ENCODE measurements around the gene RABGAP1L. TPM values are rescaled to one million over a fixed set of nuclear protein-coding genes. Genes with fewer than 3 reads are reported as not detected.
"Not testable (repeated sequence)": the region's sequence is repeated elsewhere in the genome, so short reads cannot be mapped to it uniquely, and the experiment has no call there.

The RABGAP1L gene
- total RNA-seq, 2 experiments from 2014 or later: 47.4 to 53.3 TPM

DNA sequence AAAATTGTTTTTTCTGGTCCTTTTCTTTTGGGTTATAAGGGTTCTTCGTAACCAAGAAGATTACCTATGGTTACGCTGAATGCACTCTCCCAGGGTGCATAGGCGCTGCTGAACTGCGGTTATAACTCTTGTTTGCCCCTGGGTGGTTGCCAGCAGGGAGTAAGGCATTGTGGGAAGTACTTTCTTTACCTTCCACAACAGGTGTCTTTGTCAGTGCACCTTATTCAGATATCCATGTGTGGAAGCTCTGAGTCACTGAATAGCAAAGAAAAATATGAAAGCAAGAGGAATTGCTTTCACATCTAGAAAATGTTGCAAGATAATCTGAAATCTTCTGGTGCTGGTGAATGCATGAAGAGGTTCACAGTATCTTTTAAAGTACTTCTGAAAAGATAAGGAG lies 716.0 kb downstream of the RABGAP1L start:
- peak; percentile 13 for DNase-seq
- no peak overlapping the region for H3K27ac Mint-ChIP-seq
- H3K27me3 Mint-ChIP-seq: no peaks in the 10 kb centered on the region
- POLR2A ChIA-PET: no interaction called here
- H3K4me3 Mint-ChIP-seq: peak overlapping the region; percentile 31
- no peaks in the 10 kb centered on the region for H3K9me3 Mint-ChIP-seq
- CTCF ChIA-PET: no interaction called here
- H3K4me1 Mint-ChIP-seq: peaks cover 16% of the 10 kb centered on the region
- no peaks in the 10 kb centered on the region for H3K36me3 Mint-ChIP-seq (ENCODE audit: low read depth)

- Mint-ChIP-seq H3K36me3 (ENCODE audit: low read depth) (no peaks in the 10 kb centered on the region), H3K9me3 (no peaks in the 10 kb centered on the region), H3K4me3 (peak overlapping the region; percentile 52), H3K27ac (peak overlapping the region; percentile 67), H3K27me3 (no peaks in the 10 kb centered on the region), H3K4me1 (peaks cover 16% of the 10 kb centered on the region)
- no peak for DNase-seq
- ChIA-PET CTCF (interaction anchor here (1.9 kb wide), 1 partner anchor 11 kb away, joined by 5 read pairs; no protein-coding TSS in a partner anchor), POLR2A (interaction anchor here (0.7 kb wide), 1 partner anchor 441 kb away, joined by 4 read pairs; no protein-coding TSS in a partner anchor)
These were observed 717.9 kb downstream of the RABGAP1L start for GRCh38 chr1:174877208-174877673.

- no peak overlapping the region for H3K4me3 Mint-ChIP-seq
- no peak for DNase-seq
- H3K27me3 Mint-ChIP-seq: no peaks in the 10 kb centered on the region
- ChIA-PET POLR2A (no interaction called here), CTCF (no interaction called here)
- H3K27ac Mint-ChIP-seq: no peak overlapping the region
- H3K36me3 Mint-ChIP-seq (ENCODE audit: low read depth): no peaks in the 10 kb centered on the region
- no peaks in the 10 kb centered on the region for H3K9me3 Mint-ChIP-seq
- peaks cover 8% of the 10 kb centered on the region for H3K4me1 Mint-ChIP-seq
These were observed 720.9 kb downstream of the RABGAP1L start for GRCh38 chr1:174880171-174880570.

GRCh38 chr1:174883409-174883808 lies 724.1 kb downstream of the RABGAP1L start:
- H3K4me3 Mint-ChIP-seq: no peak overlapping the region
- no peaks in the 10 kb centered on the region for H3K27me3 Mint-ChIP-seq
- H3K4me1 Mint-ChIP-seq: no peaks in the 10 kb centered on the region
- ChIA-PET CTCF (no interaction called here), POLR2A (no interaction called here)
- H3K36me3 Mint-ChIP-seq (ENCODE audit: low read depth): no peaks in the 10 kb centered on the region
- no peak for DNase-seq
- H3K9me3 Mint-ChIP-seq: no peaks in the 10 kb centered on the region
- no peak overlapping the region for H3K27ac Mint-ChIP-seq

- Mint-ChIP-seq H3K27ac (no peak overlapping the region), H3K4me1 (no peaks in the 10 kb centered on the region), H3K36me3 (ENCODE audit: low read depth) (no peaks in the 10 kb centered on the region), H3K9me3 (no peaks in the 10 kb centered on the region), H3K27me3 (no peaks in the 10 kb centered on the region), H3K4me3 (no peak overlapping the region)
- POLR2A ChIA-PET: no interaction called here
- DNase-seq: no peak
- CTCF ChIA-PET: interaction anchor here (1.4 kb wide), 1 partner anchor 10 kb away, joined by 4 read pairs; no protein-coding TSS in a partner anchor
These were observed 724.7 kb downstream of the RABGAP1L start for GRCh38 chr1:174884038-174884437.

DNA sequence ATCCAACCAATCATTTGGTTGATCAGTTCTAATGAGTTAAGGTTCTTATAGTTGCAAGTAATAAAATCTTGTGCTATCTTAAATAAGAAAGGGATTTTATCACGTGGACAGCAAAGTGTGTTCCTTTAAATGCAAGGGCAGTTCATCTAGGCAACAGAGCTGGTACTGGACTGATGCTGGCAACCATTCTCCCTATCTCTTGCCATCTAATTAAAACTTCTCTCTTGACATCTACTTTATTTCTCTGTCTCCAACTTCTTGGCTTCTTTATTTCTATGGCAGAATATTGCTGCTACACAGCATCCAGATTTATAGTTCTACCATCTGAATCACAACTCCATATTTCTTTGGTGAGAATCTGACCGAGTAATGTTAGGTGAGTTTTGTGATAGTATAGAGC lies 725.2 kb downstream of the RABGAP1L start:
- DNase-seq: no peak
- no peaks in the 10 kb centered on the region for H3K36me3 Mint-ChIP-seq (ENCODE audit: low read depth)
- H3K4me3 Mint-ChIP-seq: no peak overlapping the region
- no peaks in the 10 kb centered on the region for H3K9me3 Mint-ChIP-seq
- H3K4me1 Mint-ChIP-seq: no peaks in the 10 kb centered on the region
- H3K27ac Mint-ChIP-seq: no peak overlapping the region
- ChIA-PET POLR2A (no interaction called here), CTCF (interaction anchor here (1.4 kb wide), 1 partner anchor 9 kb away, joined by 4 read pairs; no protein-coding TSS in a partner anchor)
- no peaks in the 10 kb centered on the region for H3K27me3 Mint-ChIP-seq

GRCh38 chr1:174890024-174890423 lies 730.7 kb downstream of the RABGAP1L start:
- Mint-ChIP-seq H3K27ac (no peak overlapping the region), H3K9me3 (no peaks in the 10 kb centered on the region), H3K4me1 (peaks cover 8% of the 10 kb centered on the region), H3K4me3 (no peak overlapping the region), H3K36me3 (ENCODE audit: low read depth) (peaks cover 6% of the 10 kb centered on the region), H3K27me3 (no peaks in the 10 kb centered on the region)
- POLR2A ChIA-PET: no interaction called here
- CTCF ChIA-PET: no interaction called here
- no peak for DNase-seq

- Mint-ChIP-seq H3K9me3 (no peaks in the 10 kb centered on the region), H3K27ac (no peak overlapping the region), H3K36me3 (ENCODE audit: low read depth) (peaks cover 9% of the 10 kb centered on the region), H3K4me3 (no peak overlapping the region), H3K4me1 (peaks cover 8% of the 10 kb centered on the region), H3K27me3 (no peaks in the 10 kb centered on the region)
- ChIA-PET CTCF (interaction anchor here (0.6 kb wide), 1 partner anchor 32 kb away, joined by 3 read pairs; no protein-coding TSS in a partner anchor), POLR2A (no interaction called here)
- no peak for DNase-seq
These were observed 732.7 kb downstream of the RABGAP1L start for GRCh38 chr1:174892016-174892415.

DNA sequence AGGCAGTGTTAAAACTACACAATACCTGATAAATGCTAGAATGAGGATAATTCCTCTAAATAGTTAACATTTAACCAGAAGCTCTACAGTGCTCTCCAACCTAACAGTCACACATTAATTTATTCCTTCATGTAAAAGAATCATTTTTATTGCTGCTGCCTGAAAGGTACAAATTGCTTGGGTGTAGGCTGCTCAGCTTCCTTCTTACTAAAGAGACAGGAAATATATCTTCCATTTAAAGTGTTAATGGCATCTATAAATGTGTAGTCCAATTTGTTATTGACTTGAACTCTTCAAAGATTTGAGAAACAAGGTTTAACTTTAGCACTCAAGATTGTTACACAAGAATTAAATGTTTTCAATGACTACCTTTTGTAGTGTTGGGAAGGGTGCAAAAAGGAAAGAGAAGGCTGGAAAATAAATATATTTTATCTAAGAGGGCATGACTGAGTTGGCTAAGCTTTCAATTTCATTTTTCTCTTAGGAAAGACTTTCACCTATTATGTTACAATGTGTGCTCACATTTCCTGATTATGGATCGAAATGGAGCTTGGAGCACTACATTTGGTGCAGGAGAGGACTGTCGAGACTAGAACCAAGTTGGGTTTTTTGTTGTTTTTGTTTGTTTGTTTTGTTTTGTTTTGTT lies 734.9 kb downstream of the RABGAP1L start:
- Mint-ChIP-seq H3K27ac (peak overlapping the region; percentile 25), H3K9me3 (peaks cover 4% of the 10 kb centered on the region), H3K4me3 (no peak overlapping the region), H3K4me1 (peaks cover 8% of the 10 kb centered on the region), H3K27me3 (no peaks in the 10 kb centered on the region), H3K36me3 (ENCODE audit: low read depth) (peaks cover 10% of the 10 kb centered on the region)
- CTCF ChIA-PET: interaction anchor here (1.4 to 1.6 kb wide), 2 partner anchors 8 to 10 kb away, joined by 4 to 5 read pairs; no protein-coding TSS in a partner anchor
- POLR2A ChIA-PET: no interaction called here
- no peak for DNase-seq

- H3K27me3 Mint-ChIP-seq, CTCF ChIA-PET, POLR2A ChIA-PET, H3K27ac Mint-ChIP-seq, DNase-seq, H3K9me3 Mint-ChIP-seq, H3K4me1 Mint-ChIP-seq, H3K4me3 Mint-ChIP-seq: not testable (repeated sequence)
- peaks cover 12% of the 10 kb centered on the region for H3K36me3 Mint-ChIP-seq (ENCODE audit: low read depth)
These were observed 736.3 kb downstream of the RABGAP1L start for GRCh38 chr1:174895610-174896009.

GRCh38 chr1:174898102-174898797 lies 738.9 kb downstream of the RABGAP1L start:
- Mint-ChIP-seq H3K27me3 (no peaks in the 10 kb centered on the region), H3K27ac (no peak overlapping the region), H3K4me1 (peaks cover 8% of the 10 kb centered on the region), H3K36me3 (ENCODE audit: low read depth) (peaks cover 24% of the 10 kb centered on the region), H3K4me3 (no peak overlapping the region), H3K9me3 (peaks cover 22% of the 10 kb centered on the region)
- no peak for DNase-seq
- POLR2A ChIA-PET: no interaction called here
- CTCF ChIA-PET: no interaction called here

GRCh38 chr1:174900317-174900716 lies 741.0 kb downstream of the RABGAP1L start:
- H3K36me3 Mint-ChIP-seq (ENCODE audit: low read depth): peaks cover 30% of the 10 kb centered on the region
- H3K9me3 Mint-ChIP-seq: peaks cover 27% of the 10 kb centered on the region
- no peak for DNase-seq
- no peaks in the 10 kb centered on the region for H3K27me3 Mint-ChIP-seq
- no peak overlapping the region for H3K4me3 Mint-ChIP-seq
- ChIA-PET POLR2A (no interaction called here), CTCF (no interaction called here)
- no peaks in the 10 kb centered on the region for H3K4me1 Mint-ChIP-seq
- no peak overlapping the region for H3K27ac Mint-ChIP-seq

- Mint-ChIP-seq H3K4me3 (no peak overlapping the region), H3K27me3 (no peaks in the 10 kb centered on the region), H3K36me3 (ENCODE audit: low read depth) (peaks cover 32% of the 10 kb centered on the region), H3K4me1 (no peaks in the 10 kb centered on the region), H3K27ac (no peak overlapping the region), H3K9me3 (peaks cover 36% of the 10 kb centered on the region)
- no peak for DNase-seq
- ChIA-PET POLR2A (no interaction called here), CTCF (interaction anchor here (1.8 kb wide), 1 partner anchor 8 kb away, joined by 5 read pairs; no protein-coding TSS in a partner anchor)
These were observed 743.3 kb downstream of the RABGAP1L start for GRCh38 chr1:174902531-174903099.
